Dermis microvascular lymphatic vessel endothelial cell (primary cell): ENCODE measurements around the gene CISD3. TPM values are rescaled to one million over a fixed set of nuclear protein-coding genes. Genes with fewer than 3 reads are reported as not detected.
"Not testable (repeated sequence)": the region's sequence is repeated elsewhere in the genome, so short reads cannot be mapped to it uniquely, and the experiment has no call there.

ENCODE experiments used
- DNase-seq, 2 donors: peaks; one replicate each; pipeline versions ENCODE4 v3.0.0 to v3.0.0-alpha.2; 2010; ENCODE audit warnings: low read depth in 2 of 2
- total RNA-seq: library from RNA; depleted of rRNA; stranded (reverse); fragments of >200 nt; gene quantifications from 2 replicates; pipeline ENCODE4 v1.2.1, GENCODE V29; 2014

Gene CISD3
- total RNA-seq, 1 donor from 2014 or later: 3.7 TPM

DNA sequence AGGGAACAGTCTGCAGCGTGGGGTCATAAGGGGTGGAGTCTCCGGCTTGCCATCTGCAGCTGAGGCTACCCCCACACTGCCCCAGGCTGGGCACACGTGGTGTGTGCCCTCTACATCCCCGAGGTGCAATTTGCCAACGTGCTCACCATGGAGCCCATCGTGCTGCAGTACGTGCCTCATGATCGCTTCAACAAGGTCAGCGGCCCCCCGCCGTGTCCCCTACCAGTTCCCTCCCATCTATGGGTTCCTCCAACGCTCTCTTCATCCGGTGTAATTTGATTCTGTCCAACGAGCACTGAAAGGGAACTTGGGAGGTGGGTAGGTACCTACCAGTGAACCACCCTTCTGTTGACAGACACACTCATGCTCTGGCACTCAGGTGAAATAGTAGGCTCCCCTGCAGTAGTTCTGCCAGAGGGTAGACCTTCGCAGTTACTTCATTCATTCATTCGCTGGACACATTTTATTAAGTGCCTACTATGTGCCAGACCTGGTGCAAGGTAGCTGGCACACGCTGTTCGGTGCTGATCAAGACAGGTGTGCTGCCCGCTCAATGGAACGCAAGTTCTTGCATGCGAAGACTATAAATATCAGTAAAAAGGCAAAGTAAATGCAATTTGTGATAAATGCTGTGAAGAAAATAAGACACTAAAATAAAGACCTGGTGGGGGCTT is 22.3 kb upstream of the CISD3 start:
- DNase-seq: no peak

DNA sequence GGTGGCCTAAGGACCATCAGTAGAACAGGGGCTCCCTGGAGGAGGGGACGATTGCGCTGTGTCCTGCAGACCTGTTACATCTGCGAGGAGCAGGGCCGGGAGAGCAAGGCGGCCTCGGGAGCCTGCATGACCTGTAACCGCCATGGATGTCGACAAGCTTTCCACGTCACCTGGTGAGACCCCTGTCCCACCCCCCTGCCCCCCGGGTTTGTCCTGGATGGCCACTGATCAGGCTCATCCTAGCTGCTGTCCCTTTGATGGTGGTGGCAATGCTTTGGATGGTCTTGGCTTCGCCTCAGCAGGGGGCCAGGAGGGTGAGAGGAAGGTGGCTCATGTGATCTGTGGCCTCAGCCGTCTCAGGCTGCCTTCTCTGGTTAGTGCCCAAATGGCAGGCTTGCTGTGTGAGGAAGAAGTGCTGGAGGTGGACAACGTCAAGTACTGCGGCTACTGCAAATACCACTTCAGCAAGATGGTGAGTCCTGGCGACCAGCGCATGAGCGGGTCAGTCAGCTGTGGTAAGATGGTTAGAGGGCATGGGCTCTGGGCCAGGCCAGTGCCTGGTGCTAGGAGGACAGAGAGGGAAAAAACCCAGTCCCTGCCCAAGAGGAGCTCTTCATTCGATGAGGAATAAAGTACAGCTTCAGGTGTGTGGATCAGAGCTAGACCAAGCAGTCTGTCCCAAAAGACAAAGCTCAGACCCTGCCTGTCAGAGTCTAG is 20.9 kb upstream of the CISD3 start:
- DNase-seq: no peak

DNA sequence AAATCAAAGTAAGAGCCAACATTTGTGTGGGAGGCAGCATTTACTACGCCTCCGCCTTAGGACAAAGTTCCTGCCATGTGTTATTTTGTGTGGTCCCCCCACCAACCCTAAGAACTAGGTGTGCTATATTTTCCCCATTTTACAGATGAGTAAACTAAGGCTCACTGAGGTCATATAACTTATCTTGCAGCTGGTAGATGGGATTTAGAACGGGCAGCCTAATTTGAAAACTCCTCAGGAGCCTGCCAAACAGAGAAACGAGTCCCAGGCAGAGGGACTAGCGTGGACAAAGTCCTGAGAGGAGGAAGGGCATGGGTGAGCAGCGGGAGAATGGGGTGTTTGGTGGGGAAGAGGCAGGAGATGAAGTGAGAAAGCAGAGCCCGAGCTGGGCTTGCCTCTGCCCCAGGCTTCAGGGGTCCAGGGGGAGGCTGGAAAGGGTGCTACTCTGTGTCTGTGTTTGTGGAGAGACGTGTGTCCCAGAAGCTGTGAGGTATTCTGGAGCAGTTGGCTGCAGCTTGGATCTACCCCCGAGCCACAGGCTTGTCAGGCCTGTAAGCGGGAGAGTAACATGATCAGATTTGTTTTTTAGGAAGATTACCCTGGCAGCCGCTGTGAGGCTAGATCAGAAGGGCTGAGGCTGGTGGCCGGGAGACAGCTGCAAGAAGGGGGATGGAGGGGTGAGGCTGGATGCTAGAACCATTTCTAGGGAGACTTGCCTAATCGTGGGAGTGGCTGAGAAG is 20.1 kb upstream of the CISD3 start:
- DNase-seq: no peak

DNA sequence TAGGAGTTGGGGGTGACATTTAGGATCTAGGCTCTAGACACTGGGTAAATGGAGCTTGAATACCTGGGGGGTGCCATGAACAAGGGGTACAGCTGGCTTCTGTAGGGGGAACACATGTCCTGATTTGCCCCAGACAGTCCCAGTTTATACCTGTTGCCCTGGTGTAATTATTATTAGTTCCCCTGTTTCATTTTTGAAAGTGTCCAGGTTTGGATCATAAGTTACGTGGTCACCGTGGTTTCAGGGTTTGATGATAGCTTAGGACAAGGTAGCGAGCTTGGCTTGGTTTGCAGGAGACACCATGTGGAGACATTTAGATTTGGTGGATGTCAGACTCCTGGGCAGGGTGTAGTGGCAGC is 19.6 kb upstream of the CISD3 start:
- no peak for DNase-seq

DNA sequence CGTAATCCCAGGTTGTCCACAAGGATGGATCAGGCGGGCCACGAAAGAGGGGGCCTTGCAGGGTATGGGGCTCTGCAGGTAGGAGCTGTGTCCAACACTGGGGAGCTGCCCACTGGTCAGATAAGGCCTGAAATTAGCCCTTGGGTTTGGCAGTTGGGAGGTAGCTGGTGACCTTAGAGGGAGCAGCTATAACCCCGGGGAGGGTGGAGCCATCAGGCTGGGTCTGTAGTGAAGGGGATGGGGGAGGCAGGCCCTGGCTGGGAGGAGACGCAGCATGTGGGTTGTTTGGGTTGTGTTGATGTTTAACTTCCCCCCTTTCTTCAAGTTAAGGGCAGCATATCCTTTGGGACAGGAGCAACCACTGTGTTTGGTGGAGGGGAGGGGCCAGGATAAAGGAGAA is 19.2 kb upstream of the CISD3 start:
- DNase-seq: no peak

DNA sequence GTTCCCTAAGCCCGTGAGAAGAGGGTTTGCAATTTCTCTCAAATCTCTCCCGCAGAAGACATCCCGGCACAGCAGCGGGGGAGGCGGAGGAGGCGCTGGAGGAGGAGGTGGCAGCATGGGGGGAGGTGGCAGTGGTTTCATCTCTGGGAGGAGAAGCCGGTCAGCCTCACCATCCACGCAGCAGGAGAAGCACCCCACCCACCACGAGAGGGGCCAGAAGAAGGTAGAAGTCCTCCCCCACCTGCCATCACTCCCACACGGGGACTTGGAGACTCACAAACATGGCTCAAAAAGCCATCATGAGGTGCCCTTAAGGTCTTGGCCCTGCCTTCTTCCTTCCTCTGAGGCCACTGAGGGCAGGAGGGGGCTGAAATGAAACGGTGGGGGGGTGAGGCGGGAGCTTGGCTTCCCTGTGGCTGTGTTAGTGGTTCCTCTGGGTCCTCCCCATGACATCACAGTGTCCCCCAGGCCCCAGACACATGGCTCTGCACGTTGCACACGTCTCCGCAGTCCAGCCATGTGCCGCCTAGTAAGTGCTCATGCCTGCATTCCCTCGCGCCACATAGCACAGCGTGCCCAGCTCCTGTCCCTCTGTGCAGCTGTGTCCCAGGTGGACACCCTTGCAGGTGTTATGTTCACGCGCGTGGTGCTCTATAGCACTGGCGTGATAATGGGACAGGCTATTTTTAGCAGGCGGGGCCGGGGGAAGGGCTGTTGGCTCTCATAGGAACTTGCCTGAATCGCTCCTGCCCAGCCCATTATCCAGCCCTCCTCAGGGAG is 18.2 kb upstream of the CISD3 start:
- DNase-seq: no peak

DNA sequence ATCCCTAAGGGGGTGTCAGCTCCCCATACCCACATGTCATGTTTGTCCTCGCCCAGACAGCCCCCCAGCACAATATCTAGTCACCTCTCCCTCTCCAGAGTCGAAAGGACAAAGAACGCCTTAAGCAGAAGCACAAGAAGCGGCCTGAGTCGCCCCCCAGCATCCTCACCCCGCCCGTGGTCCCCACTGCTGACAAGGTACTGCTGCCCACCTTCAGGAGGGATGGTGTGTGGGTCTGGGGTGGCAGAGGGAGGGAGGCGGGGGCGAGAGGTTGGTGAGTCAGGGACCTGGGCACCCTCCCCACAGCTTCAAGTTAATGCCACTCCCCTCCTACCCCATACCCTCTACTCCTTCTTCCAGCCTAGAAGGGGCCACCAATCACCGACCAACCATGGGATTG is 17.5 kb upstream of the CISD3 start:
- no peak for DNase-seq

DNA sequence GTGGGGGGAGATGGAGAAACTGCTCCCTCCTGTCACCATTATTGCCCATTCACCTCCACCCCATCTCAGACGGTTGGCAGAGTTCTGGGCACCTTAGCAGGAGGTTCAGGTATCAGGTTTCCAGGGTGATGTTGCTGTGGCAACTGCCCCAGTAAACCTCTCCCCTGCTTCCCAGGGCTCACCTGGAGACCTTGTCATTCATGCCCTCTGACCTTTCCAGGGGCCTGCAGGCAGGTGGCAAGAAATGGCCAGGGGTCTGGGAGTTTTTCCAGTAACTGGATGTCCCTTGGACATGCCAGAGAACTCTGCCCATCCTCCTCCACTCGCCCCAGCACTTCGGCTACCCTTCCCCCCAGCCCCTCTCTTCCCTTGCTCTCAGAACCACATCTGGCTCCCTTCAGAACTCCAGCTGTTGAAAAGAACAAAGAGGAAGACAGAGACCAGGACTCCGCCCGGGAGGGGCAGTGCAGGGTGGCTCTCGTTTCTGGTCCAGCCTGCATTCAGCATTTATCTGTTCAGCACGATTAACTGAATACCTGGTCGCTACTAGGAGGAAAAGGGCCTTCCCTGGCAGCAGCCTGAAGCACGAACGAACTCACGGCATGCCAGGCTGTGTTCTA is 16.6 kb upstream of the CISD3 start:
- DNase-seq: no peak

DNA sequence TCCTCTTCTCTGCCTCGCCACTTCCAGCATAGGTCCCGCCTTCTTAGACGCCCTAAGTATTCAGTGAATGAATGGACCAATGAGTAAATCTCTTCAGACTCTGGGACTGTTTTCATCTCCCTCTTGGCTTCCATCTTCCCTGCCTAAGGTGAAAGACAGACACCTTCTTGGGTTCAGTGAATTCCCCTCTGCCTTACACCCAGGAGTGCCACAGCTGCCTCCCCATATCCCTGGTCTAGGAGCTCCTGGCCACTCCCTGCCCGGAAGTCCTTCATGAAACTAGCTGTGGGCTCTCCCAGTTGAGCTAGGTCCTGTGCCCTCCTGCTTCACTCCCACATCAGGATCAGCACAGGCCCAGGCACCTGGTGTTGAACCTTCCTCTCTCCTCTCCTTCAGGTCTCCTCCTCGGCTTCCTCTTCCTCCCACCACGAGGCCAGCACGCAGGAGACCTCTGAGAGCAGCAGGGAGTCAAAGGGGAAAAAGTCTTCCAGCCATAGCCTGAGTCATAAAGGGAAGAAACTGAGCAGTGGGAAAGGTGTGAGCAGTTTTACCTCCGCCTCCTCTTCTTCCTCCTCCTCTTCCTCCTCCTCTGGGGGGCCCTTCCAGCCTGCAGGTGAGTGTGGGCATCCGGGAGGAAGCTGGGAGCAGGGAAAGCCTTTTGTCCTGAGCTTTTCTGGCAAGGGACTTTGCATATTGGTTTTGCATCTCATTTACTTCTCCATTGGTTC is 14.8 kb upstream of the CISD3 start:
- no peak for DNase-seq

DNA sequence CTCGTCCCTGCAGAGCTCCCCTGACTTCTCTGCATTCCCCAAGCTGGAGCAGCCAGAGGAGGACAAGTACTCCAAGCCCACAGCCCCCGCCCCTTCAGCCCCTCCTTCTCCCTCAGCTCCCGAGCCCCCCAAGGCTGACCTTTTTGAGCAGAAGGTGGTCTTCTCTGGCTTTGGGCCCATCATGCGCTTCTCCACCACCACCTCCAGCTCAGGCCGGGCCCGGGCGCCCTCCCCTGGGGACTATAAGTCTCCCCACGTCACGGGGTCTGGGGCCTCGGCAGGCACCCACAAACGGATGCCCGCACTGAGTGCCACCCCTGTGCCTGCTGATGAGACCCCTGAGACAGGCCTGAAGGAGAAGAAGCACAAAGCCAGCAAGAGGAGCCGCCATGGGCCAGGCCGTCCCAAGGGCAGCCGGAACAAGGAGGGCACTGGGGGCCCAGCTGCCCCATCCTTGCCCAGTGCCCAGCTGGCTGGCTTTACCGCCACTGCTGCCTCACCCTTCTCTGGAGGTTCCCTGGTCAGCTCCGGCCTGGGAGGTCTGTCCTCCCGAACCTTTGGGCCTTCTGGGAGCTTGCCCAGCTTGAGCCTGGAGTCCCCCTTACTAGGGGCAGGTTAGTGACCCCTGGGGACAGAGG is 13.7 kb upstream of the CISD3 start:
- DNase-seq: no peak

DNA sequence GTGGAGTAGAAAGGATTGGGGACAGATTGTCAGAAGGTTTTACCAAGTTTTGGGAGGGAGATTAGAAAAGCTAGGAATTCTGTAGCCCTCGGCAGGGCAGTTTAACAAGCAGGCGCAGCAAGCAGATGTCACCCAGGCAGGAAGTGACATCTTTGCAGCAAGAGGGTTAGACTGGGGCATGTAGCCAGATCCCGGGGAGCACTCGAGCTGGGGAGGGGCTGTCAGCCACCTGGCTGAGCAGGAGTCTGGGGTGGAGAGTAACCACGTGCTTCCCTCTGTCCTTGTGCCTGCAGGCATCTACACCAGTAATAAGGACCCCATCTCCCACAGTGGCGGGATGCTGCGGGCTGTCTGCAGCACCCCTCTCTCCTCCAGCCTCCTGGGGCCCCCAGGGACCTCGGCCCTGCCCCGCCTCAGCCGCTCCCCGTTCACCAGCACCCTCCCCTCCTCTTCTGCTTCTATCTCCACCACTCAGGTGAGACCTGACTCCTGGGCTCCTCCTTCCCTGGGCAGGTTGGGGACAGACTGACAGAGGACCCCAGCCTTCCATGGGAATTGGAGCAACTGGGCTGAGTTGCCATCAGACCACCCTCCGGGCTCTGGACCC is 12.9 kb upstream of the CISD3 start:
- DNase-seq: no peak

DNA sequence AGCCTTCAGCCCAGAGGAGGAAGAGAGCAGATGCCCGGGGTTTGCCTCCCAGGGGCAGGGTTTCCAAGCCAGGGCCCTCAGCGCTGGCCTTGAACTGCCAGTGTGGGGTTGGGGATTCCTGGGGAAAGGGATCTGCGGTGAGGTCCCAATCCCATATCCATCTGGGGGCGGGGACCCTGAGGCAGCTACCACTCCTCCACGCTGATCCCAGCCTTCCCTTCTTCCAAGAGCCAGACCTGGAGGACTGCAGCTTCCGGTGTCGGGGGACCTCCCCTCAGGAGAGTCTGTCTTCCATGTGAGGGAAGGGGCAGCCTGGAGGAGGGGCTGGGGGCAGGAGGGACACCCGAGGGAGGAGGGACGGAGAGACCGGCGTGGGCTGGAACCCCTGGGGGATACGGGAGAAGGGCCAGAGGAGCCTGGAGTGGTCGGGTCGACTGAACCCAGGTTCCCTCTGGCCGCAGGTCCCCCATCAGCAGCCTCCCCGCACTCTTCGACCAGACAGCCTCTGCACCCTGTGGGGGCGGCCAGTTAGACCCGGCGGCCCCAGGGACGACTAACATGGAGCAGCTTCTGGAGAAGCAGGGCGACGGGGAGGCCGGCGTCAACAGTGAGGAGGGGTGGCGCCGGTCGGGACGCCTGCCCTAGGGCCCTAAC is 10.7 kb upstream of the CISD3 start:
- no peak for DNase-seq

DNA sequence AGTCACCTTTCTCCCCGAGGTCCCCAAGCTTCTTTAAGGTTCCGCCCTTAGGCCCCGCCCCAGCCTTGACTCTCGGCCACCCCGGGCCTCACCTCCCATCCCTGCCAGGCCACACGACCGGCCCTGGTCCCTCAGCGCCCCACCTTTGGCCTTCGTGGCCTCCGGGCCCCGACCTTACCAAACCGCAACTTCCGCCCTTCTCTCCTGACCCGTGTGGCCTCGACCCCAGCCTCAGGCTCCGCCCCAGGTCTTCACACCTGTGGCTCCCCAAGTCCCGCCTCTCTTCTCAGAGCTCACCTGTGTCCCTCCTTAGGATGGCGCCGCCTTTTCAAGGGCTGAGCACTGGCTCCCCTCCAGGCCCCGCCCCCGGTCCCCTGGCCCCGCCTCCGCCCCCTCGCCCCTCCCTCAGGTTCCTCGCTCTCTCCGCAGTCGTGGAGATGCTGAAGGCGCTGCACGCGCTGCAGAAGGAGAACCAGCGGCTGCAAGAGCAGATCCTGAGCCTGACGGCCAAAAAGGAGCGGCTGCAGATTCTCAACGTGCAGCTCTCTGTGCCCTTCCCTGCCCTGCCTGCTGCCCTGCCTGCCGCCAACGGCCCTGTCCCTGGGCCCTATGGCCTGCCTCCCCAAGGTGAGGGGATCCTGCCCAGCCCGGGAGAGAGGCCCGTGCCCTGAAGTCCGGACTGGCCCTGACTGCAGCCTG is 10.0 kb upstream of the CISD3 start:
- no peak for DNase-seq

DNA sequence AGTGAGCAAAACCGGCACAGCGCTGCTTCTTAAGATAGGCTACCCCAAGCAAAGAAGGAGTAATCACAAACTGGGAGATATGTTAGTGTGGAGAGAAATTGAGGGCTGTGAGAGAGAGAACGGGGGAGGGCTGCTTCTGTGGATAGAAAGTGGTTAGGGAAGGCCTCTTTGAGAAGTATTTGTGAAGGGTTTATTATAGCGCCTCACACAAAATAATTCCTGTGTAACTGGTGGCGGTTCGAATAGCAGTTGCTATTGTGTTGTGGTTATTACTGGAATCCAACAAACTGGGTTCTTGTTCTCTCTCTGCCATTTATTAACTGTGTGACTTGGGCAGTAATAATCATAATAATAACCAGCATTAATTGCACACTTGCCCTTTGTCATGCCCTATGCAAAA is 9.2 kb upstream of the CISD3 start:
- DNase-seq: no peak

DNA sequence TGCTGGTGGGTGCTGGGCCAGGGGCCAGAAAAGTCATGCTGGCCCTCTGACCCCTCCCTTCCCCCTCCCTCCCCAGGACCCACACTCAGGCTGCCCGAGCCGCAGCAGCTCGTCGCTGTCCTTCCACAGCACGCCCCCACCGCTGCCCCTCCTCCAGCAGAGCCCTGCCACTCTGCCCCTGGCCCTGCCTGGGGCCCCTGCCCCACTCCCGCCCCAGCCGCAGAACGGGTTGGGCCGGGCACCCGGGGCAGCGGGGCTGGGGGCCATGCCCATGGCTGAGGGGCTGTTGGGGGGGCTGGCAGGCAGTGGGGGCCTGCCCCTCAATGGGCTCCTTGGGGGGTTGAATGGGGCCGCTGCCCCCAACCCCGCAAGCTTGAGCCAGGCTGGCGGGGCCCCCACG is 8.3 kb upstream of the CISD3 start:
- no peak for DNase-seq

DNA sequence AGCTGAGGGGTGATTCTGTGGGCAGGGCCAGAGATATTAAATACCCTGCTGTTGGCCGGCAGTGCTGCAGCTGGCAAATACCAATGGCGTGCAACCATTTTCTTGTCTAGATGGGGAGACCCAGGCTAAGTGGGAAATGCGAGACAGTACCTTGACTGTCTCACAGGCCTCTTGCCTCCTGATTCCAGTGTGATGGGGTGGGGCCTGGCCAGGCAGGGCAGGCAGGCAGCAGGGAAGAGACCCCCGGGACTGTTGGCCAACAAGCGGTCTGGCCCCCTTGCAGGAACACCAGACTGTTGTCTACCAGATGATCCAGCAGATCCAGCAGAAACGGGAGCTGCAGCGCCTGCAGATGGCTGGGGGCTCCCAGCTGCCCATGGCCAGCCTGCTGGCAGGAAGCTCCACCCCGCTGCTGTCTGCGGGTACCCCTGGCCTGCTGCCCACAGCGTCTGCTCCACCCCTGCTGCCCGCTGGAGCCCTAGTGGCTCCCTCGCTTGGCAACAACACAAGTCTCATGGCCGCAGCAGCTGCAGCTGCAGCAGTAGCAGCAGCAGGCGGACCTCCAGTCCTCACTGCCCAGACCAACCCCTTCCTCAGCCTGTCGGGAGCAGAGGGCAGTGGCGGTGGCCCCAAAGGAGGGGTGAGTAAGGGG is 5.7 kb upstream of the CISD3 start:
- no peak for DNase-seq

DNA sequence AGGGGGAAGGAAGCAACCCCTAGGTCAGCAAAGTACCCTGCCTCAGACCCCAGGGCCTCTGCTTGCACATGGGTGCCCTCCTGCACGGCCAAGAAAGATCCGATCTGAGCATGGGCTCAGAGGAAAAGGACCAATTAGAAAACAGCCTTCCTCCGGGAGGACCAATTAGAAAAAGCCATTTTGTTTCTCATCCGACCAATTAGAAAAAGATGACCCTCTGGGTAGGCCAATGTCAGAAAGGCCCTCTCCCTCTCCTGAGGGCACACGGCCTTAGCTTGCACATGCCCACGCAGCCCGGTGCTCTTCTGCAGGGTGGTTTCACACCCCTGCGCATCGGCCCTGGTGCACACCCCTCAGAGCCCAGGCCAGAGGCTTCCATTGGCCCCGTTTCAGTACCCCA is 5.1 kb upstream of the CISD3 start:
- DNase-seq: no peak

DNA sequence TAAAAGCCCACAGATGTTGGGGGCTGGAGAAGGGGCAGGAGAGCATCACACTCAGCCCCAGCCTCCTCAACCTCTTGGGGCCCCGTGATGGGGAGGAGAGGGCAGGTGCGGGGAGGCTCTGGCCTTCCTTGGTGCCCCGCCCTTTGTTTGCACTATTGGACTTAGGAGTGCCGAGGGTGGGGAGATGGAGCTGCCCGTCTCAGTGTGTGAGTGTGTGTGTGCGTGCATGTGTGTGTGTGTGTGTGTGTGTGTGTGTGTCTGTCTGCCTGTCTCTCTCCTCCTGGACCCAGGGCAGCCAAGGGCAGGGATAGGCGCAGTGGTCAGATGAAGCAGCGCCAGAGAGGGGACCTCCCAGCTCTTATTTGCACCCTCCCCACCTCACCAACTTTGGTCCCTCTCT is 4.0 kb upstream of the CISD3 start:
- DNase-seq: not testable (repeated sequence)
